Medulla oblongata (tissue), 1 donor: ENCODE results near the gene CLN3.
"Not testable (repeated sequence)": the region's sequence is repeated elsewhere in the genome, so short reads cannot be mapped to it uniquely, and the experiment has no call there.

ENCODE experiments used
- DNase-seq: peaks from one replicate; pipeline ENCODE4 v3.0.0-alpha.2; 2015; ENCODE audit errors: extremely low spot score

Gene CLN3

GRCh38 chr16:28491970-28492474, at the start of gene CLN3:
Gene CLN3, minus strand, starts transcription at chr16:28492074. Its CDS starts 315 bp downstream, at chr16:28491759.
- peak; percentile 97 for DNase-seq

- no peak for DNase-seq
Measured at GRCh38 chr16:28540346-28540745, 48.5 kb upstream of the CLN3 start.

DNA sequence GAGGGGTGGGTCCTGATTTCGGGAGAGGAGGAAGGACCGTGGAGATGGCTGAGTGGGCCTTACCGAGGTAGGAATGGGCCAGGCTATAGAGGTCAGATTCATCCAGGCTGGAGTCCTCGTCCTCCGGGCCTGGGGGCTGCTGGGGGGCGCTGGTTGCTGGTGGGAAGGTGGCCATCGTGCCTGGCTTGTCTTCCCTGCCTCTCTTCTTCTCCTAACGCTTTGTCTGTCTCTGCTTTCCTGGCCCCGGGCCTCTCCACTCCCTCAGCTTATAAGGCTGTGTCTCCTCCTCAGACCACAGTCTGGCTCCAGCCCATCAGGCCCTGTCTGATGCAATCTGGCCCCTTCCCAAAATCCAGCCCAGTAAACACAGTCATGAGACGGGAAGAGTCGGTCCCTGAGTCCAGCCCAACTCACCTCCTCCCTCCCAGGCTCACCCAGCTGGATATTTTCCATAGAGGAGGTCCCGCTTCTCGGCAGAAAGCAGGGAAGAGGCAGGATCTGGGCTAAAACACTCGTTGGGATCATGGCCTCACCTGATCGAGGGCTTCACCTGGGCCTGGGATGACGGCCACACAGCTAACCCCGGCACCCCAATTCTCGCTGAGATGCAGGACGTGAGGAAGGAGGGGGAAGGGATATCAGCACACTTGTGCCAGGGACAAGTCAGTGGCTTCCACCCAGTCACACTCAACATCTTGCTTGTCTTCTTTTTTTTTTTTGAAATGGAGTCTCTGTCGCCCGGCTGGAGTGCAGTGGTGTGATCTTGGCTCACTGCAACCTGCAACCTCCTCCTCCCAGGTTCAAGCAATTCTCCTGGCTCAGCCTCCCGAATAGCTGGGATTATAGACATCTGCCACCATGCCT, 47.1 kb upstream of the CLN3 start, which contains the start of gene NUPR1:
Gene NUPR1 (minus strand): TSS at position 242 of the 864 bp plus-strand sequence. CDS start 67 bp downstream, at position 175.
- DNase-seq, result peak; percentile 93

DNA sequence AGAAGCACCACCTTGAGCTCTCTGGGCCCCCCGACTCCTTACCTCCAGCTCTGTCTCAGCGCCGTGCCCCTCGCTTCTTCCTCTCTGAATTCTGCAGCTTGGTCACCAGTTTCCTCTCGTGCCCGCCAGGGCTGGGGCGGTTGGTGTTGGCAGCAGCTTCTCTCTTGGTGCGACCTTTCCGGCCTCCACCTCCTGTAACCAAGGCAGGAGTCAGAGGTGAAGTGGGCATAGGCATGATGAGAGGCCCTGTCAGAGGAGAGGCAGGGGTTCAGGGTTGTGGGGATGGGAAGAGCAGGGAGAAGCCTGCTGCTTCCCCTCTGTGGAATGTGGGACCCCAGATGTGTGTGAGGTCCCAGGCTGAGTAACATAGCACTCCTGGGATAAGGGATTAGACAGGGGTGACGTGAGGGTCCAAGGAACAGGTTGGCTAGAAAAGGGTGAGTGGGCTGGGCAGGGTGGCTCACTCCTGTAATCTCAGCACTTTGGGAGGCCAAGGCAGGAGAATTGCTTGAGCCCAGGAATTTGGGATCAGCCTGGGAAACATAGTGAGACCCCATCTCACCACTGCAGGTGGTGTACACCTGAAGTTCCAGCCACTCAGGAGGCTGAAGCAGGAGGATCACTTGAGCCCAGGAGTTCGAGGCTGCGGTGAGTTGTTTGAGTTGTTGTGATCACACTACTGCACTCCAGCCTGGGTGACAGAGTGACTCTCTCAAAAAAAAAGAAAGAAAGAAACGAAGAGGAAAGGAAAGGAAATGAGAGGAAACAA, 46.3 kb upstream of the CLN3 start:
- DNase-seq, result no peak

DNA sequence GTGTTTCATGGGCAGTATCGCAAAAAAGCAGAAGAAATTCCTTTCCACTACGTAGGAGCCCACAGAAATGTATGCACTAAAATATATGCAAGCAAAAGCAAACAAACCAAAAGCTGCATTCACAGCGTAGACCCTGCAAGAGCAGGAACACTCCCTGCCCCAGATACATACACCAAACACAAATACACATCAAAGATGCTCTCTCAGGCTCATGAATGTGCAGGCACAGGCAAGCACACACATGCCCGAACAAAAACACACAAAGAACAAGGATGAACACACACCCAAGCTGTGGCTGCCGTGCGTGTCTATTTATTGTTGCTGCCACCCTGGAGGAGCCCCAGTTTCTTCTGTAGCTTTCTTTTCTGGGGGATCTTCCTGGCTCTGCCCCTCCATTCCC, 45.2 kb upstream of the CLN3 start:
- no peak for DNase-seq

- DNase-seq, result peak; percentile 40
Measured at GRCh38 chr16:28534542-28535373, 42.9 kb upstream of the CLN3 start.

GRCh38 chr16:28532940-28533647, 41.2 kb upstream of the CLN3 start:
- no peak for DNase-seq

GRCh38 chr16:28531777-28532744, 40.2 kb upstream of the CLN3 start:
- no peak for DNase-seq

- DNase-seq, result no peak
Measured at GRCh38 chr16:28529124-28529523, 37.2 kb upstream of the CLN3 start.

DNA sequence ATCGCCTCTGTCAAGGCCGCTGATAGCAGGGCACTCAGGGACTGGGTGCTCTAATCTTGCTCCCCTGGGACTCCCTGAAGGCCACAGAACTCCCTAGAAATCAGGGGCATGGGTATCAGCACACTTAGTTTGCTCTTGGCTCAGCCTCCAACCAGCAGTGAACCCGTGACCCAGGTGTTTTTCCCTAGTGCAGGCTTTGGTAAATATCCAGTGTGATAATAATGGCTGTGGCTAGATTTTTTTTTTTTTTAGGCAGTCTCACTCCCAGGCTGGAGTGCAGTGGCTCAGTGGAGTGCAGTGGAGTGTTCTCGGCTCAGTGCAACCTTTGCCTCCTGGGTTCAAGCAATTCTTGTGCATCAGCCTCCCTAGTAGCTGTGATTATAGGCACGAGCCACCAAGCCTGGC, 36.6 kb upstream of the CLN3 start:
- no peak for DNase-seq

GRCh38 chr16:28527985-28528384, 36.1 kb upstream of the CLN3 start:
- no peak for DNase-seq

- not testable (repeated sequence) for DNase-seq
Measured at GRCh38 chr16:28527100-28527785, 35.4 kb upstream of the CLN3 start.

GRCh38 chr16:28526201-28527099, 34.6 kb upstream of the CLN3 start:
- no peak for DNase-seq

GRCh38 chr16:28524681-28525171, 32.9 kb upstream of the CLN3 start:
- no peak for DNase-seq

DNA sequence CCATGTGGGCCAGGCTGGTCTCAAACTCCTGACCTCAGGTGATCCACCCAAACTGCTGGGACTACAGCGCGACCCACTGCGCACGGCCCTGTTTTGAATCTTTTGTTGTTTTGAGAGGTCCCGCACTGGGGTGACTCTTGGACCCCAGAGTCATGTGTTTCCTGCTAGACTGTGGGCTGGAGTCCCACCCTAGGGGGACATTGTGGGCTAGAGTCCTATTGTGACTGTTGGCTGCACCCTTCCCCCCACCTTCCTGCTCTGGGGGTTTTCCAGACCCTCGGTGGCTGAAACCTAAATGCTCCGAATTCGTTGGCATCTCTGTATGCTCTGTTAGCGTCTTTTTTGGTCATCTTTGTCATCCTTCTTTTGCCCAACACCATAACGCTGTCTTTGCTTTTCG, 30.9 kb upstream of the CLN3 start:
- DNase-seq, result no peak

DNA sequence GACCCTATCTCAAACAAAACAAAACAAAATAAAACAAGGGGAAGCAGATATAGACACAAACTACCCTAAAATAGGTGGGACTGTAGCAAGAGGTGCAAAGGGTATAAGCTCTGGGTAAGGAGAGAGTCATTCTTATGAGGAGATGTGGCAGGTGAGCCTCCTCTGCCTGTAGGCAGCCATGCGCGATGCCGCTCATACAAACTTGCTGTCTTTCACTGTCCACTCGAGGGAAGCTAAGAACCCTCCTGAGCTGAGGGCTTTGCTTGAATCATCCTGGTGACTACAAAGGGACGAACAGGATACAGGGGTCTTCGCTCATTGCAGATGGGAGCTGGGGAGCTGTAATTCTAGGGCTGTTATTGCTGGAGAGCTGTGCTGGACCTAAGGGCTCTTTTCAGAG, 29.6 kb upstream of the CLN3 start:
- no peak for DNase-seq

GRCh38 chr16:28520672-28521071, 28.8 kb upstream of the CLN3 start:
- DNase-seq, result no peak

DNA sequence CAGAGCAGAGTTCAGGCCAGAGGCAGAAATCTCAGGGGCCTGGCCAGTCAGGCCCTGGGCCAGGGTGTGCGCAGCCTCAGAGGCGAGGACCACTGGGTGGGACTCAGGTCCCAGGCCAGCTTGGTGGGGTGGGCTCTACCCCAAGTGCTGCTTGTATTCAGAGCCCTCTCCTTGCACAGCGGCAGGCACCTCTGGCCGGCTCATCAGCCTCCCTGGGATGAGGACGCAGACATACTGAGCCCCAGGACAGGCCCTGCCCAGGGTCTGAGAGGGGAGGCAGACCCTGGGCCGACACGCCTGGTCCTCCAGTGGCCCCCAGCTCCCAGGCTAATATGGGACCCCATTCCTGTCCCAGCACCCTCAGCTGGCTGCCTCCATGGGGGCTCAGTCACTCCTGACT, 22.4 kb upstream of the CLN3 start:
- DNase-seq, result no peak
